Right lobe of liver (tissue), 6 donors: ENCODE data around the gene ASL. TPM values are rescaled to one million over a fixed set of nuclear protein-coding genes. Genes with fewer than 3 reads are reported as not detected.
A peak's percentile ranks its signal among the peaks of the same experiment; 100 is the strongest.
"Not testable (repeated sequence)": the region's sequence is repeated elsewhere in the genome, so short reads cannot be mapped to it uniquely, and the experiment has no call there.

Experiments
- ATAC-seq, 4 donors: fragments of 200-7000 bp; cut with Tn5 transposase; one replicate each; pipeline ENCODE4 v1.9.1; 2020; ENCODE audit warnings: mild to moderate bottlenecking in 4 of 4, moderate library complexity in 4 of 4
- DNase-seq, 3 donors: peaks; one replicate each; pipeline ENCODE4 v3.0.0-alpha.2; 2020
- H3K27ac ChIP-seq, 3 donors: fragments of 200-600 bp; one replicate each; pipeline ENCODE4 v1.8.0; 2022
- H3K27me3 ChIP-seq, 2 donors: fragments of 200-600 bp; one replicate each; pipeline ENCODE4 v1.8.0; 2022
- H3K36me3 ChIP-seq, 4 donors: fragments of 200-600 bp; sonication (generic) in 1 of 4; one replicate each; pipeline versions ENCODE4 v1.5.1 to v1.8.0; 2017 to 2022; ENCODE audit warnings: control low read depth in 1 of 4
- H3K4me1 ChIP-seq, 4 donors: fragments of 200-600 bp; sonication (generic) in 1 of 4; one replicate each; pipeline versions ENCODE4 v1.5.1 to v1.8.0; 2017 to 2022; ENCODE audit warnings: control low read depth in 1 of 4
- H3K4me3 ChIP-seq, 3 donors: fragments of 200-600 bp; one replicate each; pipeline ENCODE4 v1.8.0; 2022
- H3K9me3 ChIP-seq, 4 donors: fragments of 200-600 bp; sonication (generic) in 1 of 4; one replicate each; pipeline versions ENCODE4 v1.5.1 to v1.8.0; 2017 to 2022; ENCODE audit warnings: control low read depth in 1 of 4
- POLR2A ChIP-seq: fragments of 450-650 bp; IDR thresholded peaks from one replicate; pipeline ENCODE4 v1.6.1; 2017; ENCODE audit warnings: antibody characterized with exemption, mild to moderate bottlenecking
- WGBS: methylation state at CpG from one replicate; pipeline ENCODE4 v1.1.6; 2018; ENCODE audit warnings: low coverage, low lambda C conversion rate; ENCODE audit not compliant: insufficient coverage; ENCODE audit errors: missing lambda C conversion rate; 5-methylcytosine and 5-hydroxymethylcytosine counted together
- intact Hi-C, 2 donors: fragments of 100-400 bp; cut with DNase I; formaldehyde crosslinking; loops; one replicate each; pipeline versions ENCODE4 v1.11.2 to v1.14.1; 2022
- total RNA-seq, 6 experiments: library from RNA; depleted of rRNA in 2 of 6; stranded (reverse); fragments of >200 nt in 2 of 6; fragmentation: NEBNext Ultra II Directional in 3 of 6; extraction: Animal tissue kit (Norgen Biotek cat#: 25700) in 3 of 6; gene quantifications; one replicate each; pipeline versions ENCODE4 v1.1.0 to v1.2.4, GENCODE V29; 2016 to 2023
- TF ChIP-seq, protein P1 (sequence below), 4 donors: fragments of 200-600 bp in 3 of 4; fragments of 450-650 bp in 1 of 4; IDR thresholded peaks; one replicate each; pipeline versions ENCODE4 v1.5.1 to v1.8.0; 2016 to 2022; ENCODE audit warnings: antibody characterized with exemption in 4 of 4, mild to moderate bottlenecking in 2 of 4
- donor health status: DM: no; HTN: yes; CAD: no.
- donor health status: DM: no; HTN: no; CAD: no.
- donor health status: DM: no; HTN: no; CAD: no.
- donor health status: DM: no; HTN: yes; CAD: no.
- donor health status: DM: no; HTN: yes; CAD: no.

ASL gene
- total RNA-seq, 6 experiments from 2014 or later, result 161 to 356 (median 220) TPM

DNA sequence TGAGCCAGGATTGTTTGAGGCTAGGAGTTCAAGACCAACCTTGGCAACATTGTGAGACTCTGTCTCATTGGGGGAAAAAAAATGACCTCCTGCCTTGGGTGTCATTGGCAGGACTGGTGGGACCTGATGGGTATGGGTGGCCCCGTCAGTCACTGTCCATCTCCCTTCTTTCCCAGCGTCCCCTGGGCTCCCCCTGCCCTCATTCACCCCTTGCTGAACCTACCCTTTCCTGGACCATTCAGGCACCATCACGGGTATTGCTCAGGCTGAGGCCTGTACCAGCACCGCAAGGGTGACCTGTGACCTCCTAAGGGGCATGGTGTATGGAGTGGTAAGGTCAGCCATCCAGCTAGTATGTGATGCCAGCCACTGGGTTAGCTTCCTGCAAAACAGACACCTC is 19.4 kb downstream of the ASL start:
- Histone ChIP-seq H3K27ac (no peak overlapping the region), H3K4me1 (no peaks in the 10 kb centered on the region), H3K4me3 (no peak overlapping the region), H3K36me3 (peaks cover 0 to 47% (median 14%) of the 10 kb centered on the region in 4 donors), H3K9me3 (no peaks in the 10 kb centered on the region), H3K27me3 (no peaks in the 10 kb centered on the region)
- intact Hi-C loops, result no loop called here
- TF ChIP-seq, protein P1, sequence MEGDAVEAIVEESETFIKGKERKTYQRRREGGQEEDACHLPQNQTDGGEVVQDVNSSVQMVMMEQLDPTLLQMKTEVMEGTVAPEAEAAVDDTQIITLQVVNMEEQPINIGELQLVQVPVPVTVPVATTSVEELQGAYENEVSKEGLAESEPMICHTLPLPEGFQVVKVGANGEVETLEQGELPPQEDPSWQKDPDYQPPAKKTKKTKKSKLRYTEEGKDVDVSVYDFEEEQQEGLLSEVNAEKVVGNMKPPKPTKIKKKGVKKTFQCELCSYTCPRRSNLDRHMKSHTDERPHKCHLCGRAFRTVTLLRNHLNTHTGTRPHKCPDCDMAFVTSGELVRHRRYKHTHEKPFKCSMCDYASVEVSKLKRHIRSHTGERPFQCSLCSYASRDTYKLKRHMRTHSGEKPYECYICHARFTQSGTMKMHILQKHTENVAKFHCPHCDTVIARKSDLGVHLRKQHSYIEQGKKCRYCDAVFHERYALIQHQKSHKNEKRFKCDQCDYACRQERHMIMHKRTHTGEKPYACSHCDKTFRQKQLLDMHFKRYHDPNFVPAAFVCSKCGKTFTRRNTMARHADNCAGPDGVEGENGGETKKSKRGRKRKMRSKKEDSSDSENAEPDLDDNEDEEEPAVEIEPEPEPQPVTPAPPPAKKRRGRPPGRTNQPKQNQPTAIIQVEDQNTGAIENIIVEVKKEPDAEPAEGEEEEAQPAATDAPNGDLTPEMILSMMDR (IDR thresholded peaks at IDR 0.05), result no peak
- no peak for TF ChIP-seq POLR2A
- DNase-seq, result no peak
- ATAC-seq, result peak in 2 of 4 donors; percentile 19 to 22
- no CpG with 5 or more reads among the region's 4 CpGs for WGBS

DNA sequence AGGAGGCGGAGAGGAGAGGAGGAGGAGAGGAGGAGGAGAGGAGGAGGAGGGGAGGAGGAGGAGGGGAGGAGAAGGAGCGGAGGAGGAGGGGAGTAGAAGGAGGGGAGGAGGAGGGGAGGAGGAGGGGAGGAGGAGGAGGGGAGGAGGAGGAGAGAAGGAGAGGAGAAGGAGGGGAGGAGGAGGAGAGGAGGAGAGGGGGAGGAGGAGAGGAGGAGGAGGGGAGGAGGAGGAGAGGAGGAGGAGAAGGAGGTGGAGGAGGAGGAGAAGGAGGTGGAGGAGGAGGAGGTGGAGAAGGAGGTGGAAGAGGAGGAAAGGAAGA is 23.6 kb downstream of the ASL start:
- Histone ChIP-seq H3K9me3 (no peaks in the 10 kb centered on the region), H3K36me3 (peaks cover 0 to 8% (median 0%) of the 10 kb centered on the region in 4 donors), H3K4me3 (no peak overlapping the region), H3K4me1 (peaks cover 0 to 5% (median 0%) of the 10 kb centered on the region in 4 donors), H3K27ac (no peak overlapping the region), H3K27me3 (no peaks in the 10 kb centered on the region)
- 74% methylated on average over 2 of the region's 2 CpGs for WGBS
- intact Hi-C loops, result no loop called here
- no peak for TF ChIP-seq POLR2A
- TF ChIP-seq, protein P1 (IDR thresholded peaks at IDR 0.05), result no peak
- DNase-seq, result no peak
- ATAC-seq, result no peak

DNA sequence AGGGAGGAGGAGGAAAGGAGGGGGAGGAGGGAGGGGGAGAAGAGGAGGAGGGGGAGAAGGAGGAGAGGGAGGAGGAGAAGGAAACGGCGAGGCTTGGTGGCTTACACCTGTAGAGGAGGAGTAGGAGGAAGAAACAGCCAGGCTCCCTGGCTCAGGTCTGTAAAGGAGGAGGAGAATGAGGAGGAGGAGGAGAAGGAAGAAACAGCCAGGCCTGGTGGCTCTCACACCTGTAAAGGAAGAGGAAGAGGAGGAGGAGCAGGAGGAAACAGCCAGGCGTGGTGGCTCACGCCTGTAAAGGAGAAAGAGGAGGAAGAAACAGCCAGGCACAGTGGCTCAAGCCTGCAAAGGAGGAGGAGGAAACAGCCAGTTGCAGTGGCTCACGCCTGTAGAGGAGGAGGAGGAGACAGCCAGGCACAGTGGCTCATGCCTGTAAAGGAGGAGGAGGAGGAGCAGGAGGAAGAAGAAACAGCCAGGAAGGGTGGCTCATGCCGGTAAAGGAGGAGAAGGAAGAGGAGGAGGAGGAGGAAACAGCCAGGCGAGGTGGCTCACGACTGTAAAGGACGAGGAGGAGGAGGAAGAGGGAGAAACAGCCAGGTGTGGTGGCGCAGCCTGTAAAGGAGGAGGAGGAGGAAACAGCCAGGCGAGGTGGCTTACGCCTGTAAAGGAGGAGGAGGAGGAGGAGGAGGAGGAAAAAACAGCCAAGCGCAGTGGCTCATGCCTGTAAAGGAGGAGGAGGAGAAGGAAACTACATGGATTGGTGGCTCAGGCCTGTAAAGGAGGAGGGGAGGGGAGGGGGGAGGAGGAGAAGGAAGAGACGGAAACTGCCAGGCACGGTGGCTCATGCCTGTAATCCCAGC is 24.2 kb downstream of the ASL start:
- Histone ChIP-seq H3K27ac (peak overlapping the region; percentile 1 to 37 (median 22)), H3K4me1 (peaks cover 0 to 6% (median 0%) of the 10 kb centered on the region in 4 donors), H3K9me3 (no peaks in the 10 kb centered on the region), H3K27me3 (no peaks in the 10 kb centered on the region), H3K4me3 (no peak overlapping the region), H3K36me3 (peaks cover 0 to 3% (median 0%) of the 10 kb centered on the region in 4 donors)
- 10% methylated on average over 15 of the region's 15 CpGs for WGBS
- intact Hi-C loops, result no loop called here
- TF ChIP-seq POLR2A, result peak; percentile 1
- TF ChIP-seq, protein P1 (IDR thresholded peaks at IDR 0.05), result no peak
- peak; percentile 65 to 80 (median 68) for ATAC-seq
- peak; percentile 47 to 62 (median 61) for DNase-seq

DNA sequence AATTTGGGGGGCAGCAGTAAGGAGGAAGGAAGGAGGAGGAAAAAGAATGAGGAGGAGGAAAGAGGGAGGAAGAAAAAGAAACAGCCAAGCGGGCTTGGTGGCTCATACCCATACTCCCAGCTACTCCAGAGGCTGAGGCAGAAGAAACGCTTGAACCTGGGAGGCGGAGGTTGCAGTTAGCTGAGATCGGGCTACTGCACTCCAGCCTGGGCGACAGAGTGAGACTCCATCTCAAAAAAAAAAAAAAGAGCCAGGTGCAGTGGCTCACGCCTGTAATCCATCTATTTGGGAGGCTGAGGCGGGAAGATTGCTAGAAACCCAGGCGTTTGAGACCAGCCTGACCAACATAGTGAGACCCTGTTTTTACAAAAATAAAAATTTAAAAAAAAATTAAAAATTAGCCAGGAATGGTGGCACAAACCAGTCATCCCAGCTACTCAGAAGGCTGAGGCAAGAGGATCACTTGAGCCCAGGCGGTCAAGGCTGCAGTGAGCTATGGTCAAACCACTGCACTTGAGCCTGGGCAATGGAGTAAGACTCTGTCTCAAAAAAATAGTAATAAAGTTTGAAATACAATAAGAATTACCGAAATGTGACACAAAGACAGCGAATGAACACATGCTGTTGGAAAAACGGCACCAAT is 24.9 kb downstream of the ASL start:
- Histone ChIP-seq H3K4me3 (no peak overlapping the region), H3K36me3 (no peaks in the 10 kb centered on the region), H3K4me1 (peaks cover 0 to 6% (median 0%) of the 10 kb centered on the region in 4 donors), H3K9me3 (no peaks in the 10 kb centered on the region), H3K27ac (peak overlapping the region in 2 of 3 donors; percentile 22 to 37), H3K27me3 (no peaks in the 10 kb centered on the region)
- TF ChIP-seq, protein P1 (IDR thresholded peaks at IDR 0.05), result no peak
- no peak for TF ChIP-seq POLR2A
- intact Hi-C loops, result no loop called here
- ATAC-seq, result peak in 2 of 4 donors; percentile 2 to 3
- DNase-seq, result no peak
- 74% methylated on average over 12 of the region's 12 CpGs for WGBS

DNA sequence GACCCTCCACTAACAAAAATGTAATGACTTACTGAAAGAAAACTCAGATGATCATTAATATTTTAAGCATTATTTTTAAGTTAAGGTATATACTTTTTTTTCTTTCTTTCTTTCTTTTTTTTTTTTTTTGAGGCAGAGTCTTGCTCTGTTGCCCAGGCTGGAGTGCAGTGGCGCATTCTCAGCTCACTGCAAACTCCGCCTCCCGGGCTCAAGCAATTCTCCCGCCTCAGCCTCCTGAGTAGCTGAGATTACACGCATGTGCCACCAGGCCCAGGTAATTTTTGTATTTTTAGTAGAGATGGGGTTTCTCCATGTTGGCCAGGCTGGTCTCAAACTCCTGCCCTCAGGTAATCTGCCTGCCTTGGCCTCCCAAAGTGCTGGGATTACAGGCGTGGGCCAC is 26.5 kb downstream of the ASL start:
- DNase-seq, H3K4me1 ChIP-seq, ATAC-seq, H3K27ac ChIP-seq, intact Hi-C loops, H3K4me3 ChIP-seq, H3K36me3 ChIP-seq, H3K9me3 ChIP-seq, H3K27me3 ChIP-seq: not testable (repeated sequence)
- 81% methylated on average over 3 of the region's 6 CpGs for WGBS

DNA sequence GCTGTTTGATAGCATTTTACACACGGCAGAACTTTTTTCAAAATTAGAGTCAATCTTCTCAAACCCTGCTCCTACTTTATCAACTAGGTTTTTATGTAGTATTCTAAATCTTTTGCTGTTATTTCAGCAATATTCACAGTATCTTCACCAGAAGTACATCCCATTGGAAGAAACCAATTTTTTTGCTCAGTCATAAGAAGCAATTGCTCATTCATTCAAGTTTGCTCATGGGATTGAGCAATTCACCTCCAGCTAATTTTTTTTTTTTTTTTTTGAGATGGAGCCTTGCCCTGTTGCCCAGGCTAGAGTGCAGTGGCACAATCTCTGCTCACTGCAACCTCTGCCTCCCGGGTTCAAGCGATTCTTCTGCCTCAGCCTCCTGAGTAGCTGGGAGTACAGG is 28.4 kb downstream of the ASL start:
- H3K36me3 ChIP-seq, H3K27me3 ChIP-seq, H3K27ac ChIP-seq, H3K4me1 ChIP-seq, intact Hi-C loops, H3K4me3 ChIP-seq, H3K9me3 ChIP-seq, DNase-seq: not testable (repeated sequence)
- WGBS, result 48% methylated on average over 3 of the region's 3 CpGs
- ATAC-seq, result peak in 3 of 4 donors; percentile 17 to 29 (median 19)
